ENCODE results near the gene CD151.

The CD151 gene

DNA sequence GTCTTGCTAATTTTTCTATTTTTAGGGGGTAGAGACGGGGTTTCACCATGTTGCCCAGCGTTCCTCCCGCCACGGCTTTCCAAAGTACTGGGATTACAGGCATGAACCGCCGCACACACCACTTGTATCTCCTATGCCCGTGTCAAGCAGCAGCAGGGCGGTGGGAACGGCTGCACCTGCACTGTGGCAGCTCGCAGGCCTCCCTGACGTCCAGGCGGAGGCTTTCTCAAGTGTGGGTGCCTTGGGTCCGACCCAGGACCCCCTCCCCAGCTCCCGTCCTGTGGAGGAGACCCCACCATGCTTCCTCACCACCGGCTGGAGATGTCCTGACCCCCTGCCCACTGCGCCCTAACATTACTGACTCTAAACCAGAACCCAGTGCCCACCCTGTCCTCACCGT, 35.6 kb downstream of the CD151 start:
- FAIRE-seq, result no peak

DNA sequence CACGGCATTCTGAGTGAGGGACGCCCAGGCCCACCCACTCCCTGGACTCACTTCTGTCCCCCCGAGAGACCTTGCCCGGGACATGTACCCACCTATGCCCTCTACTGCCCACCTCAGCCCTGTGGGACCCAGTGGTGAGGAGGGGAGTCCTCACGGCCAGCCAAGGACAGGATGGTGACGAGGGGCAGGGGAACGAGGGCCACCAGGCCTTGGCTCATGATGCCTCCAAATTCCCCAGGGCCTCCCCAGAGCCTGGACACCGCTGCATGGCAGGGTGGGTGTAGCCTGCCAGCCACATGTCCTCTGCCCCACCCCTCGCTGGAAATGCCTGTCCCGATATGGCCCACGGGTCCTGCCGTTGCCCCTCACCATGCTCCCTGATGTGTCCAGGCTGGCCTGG, 36.0 kb downstream of the CD151 start:
- FAIRE-seq (no peak), DNase-seq (ENCODE audit: insufficient read length, low spot score) (no peak)

More for the DNA sequence above, 35.6 kb downstream of the CD151 start:
- DNase-seq (ENCODE audit: insufficient read length, low spot score), result no peak

DNA sequence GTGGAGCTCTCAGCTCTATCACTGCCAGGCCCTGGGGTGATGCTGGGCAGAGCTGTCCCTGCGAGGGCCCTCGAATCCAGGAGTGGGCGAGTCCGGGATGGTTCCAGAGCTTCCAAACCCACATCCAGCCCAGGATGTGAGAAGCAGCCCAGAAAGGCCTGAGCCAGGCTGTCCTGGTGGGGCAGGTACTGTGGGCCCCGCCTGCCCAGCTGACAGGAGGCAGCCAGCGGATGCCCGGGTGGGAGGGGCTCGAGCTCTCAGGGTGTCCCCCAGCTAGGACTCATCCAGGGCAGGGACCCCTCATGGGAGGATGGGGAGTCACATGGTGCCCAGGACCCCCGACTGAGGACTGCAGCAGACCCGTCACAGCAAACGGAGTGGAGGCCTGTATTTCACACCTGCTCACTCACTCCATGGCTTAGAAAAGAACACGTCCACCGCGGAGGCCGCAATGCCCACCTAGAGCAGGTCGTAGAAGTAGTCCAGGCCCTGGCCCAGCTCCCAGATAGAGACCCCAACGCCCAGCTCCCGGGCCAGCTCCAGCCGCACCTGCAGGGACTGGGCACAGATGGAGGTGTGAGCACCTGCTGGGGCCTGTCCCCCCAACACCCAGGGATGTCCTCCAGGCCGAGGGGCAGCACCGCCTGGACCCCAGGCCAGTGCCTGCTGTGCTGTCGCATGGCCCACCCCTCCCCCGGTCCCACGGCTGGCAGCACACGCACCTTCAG, 36.8 kb downstream of the CD151 start:
- DNase-seq (ENCODE audit: insufficient read length, low spot score) (no peak), FAIRE-seq (no peak)

DNA sequence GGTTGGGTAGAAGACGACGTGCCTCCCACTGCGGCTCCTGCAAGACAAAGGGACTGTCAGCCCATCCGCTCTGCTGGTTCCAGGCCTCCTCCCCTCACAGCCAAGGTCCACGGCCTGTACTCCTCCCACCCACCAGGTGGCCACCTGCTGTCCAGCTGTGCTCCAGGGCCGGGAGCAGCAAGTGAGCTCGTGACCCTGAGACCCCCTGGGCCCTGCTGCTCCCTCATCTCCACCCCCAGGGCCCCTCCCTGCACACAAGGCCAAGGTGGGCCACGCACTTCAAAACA, 37.3 kb downstream of the CD151 start:
- FAIRE-seq, result no peak
- no peak for DNase-seq (ENCODE audit: insufficient read length, low spot score)

DNA sequence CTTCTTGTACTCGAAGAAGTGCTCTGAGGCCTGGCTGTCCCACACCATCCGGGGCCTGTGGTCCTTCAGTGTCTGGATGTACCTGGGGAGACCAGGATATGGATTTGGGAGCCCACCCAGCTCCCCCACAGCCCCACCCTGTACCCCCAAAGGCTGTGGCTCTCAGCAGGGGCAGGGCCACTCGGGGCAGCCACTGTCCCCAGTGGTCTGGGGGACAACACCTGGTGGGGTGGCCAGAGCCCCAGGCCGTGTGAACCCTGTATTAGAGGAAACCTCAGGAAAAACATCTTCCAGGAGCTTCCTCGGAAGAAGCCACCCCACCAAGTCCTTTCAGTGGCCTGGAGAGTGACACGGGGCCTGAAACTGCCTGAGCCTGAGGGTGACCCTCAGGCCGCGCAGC, 37.7 kb downstream of the CD151 start:
- DNase-seq (ENCODE audit: insufficient read length, low spot score) (no peak), FAIRE-seq (no peak)

DNA sequence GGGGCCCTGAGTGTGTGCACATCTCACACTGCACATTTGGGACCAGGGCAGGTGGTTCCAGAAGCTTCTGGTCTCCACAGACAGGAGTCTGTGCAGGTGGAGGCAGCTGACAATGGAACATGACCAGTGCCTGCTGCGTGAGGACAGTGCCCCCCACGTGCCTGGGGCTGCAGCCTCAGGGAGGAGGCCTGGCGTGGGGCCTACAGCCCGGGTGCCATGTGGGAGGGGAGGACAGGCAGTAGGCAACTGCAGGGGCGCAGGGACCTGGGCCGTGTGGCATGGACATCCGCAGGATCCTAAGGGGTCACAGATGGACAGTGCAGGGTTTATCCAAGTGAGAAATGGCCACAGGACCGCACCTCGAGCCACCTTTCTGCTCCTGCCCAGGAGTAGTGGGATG, 38.7 kb downstream of the CD151 start:
- DNase-seq (ENCODE audit: insufficient read length, low spot score) (no peak), FAIRE-seq (no peak)

DNA sequence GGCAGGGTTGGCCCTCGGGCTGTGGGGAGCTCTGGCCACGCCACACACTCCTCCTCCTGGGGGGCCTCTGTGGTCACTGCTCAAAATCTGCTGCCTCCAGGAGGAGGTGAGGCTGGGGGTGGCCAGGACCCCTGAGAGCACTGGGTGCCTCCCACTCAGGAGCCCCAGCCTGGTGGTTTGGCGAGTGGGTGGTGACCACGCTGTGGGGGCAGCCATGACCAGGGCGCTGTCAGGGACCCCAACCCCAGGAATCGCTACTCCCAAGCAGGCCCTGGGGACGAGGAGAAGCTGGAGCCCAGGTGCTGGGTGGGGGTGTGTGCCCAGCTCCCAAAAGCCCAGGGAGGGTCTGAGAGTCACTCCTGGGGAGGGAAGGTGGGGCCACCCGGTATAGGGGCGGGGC, 40.0 kb downstream of the CD151 start:
- FAIRE-seq, result no peak
- no peak for DNase-seq (ENCODE audit: insufficient read length, low spot score)

DNA sequence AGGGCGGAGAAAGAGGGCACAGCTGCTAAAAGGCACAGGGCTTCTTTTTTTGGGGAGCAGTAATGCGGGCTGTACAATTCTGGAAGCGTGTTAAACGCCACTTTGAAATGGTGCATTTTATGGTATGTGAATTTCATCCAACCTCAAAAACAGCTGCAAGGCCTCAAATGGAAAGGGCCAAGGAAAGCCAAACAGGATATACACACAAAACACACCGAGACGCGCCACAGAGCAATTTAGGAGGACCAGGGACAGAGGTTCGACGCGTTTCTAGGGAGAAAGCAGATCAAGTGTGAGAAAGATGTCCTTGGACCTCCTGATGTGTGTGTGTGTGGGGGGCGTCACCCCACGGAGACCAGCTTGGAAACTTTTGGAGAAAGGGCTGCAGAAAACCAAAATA, 41.0 kb downstream of the CD151 start:
- no peak for DNase-seq (ENCODE audit: insufficient read length, low spot score)

DNA sequence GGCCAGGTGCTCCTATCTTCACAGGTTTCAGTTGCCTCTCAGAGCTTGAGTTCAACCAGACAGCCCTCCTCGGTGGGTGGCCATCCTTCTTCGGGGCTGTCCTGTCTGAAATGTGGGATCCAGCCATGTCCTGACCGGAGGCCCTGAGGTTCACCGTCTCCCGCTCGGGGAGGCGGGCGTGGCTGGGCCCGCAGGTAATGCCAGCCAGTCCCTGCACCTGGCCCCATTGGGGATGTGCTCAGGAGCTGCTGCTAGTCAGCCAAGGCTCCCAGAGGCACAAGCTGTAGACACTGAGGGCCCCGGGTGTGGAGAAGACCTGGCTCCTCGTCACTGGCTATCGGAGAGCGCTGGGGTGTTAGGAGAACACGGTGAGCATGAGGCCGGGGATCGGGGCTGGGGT, 42.5 kb downstream of the CD151 start:
- no peak for FAIRE-seq

More for the DNA sequence above, 41.0 kb downstream of the CD151 start:
- FAIRE-seq, result no peak

DNA sequence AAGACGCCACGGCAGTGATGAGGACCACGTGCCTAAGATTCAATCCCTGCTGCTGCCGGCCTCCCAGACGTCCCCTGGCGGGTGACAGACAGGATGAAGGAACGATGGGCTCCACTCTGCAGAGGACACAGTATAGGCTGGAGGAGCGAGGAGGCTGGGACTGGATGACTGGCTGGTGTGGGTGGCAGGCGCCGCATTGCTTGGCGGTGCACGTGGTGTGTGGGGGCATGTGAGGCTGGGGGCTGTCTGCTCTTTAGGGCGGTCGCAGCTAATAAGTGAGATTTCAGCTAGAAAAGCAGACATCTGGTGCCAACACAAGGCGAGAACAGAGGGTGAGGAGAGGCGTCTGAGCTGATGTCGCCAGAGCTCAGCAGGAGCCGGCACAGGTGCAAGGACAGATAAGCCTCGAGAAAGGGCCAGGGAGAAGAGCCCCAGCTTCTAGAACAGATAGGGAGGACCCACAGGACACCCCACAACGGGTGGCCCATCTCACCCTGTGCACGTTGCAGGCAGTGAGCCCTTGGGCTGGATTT, 43.1 kb downstream of the CD151 start:
- FAIRE-seq, result no peak
- no peak for DNase-seq (ENCODE audit: insufficient read length, low spot score)

More for the DNA sequence above, 42.5 kb downstream of the CD151 start:
- no peak for DNase-seq (ENCODE audit: insufficient read length, low spot score)

DNA sequence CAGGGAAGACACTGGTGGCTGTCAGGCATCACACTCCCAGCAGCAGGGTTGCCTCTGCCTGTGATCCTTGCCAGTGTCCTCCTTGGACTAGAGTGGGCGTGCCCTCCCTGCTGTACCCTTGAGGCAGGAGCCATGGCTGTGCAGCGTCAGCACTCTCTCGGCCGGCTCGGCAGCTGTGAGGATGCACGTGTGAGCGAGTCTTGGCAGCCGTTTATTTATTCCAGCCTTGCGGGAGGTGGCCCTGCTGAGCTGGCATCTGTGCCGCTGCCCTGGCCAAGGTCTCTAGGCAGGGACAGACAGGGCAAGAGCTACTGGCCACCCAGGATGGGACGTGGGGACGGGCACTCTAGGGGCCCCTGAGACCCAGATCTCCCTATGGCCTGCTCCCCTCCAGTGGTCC, 43.8 kb downstream of the CD151 start:
- no peak for FAIRE-seq
- no peak for DNase-seq (ENCODE audit: insufficient read length, low spot score)

DNA sequence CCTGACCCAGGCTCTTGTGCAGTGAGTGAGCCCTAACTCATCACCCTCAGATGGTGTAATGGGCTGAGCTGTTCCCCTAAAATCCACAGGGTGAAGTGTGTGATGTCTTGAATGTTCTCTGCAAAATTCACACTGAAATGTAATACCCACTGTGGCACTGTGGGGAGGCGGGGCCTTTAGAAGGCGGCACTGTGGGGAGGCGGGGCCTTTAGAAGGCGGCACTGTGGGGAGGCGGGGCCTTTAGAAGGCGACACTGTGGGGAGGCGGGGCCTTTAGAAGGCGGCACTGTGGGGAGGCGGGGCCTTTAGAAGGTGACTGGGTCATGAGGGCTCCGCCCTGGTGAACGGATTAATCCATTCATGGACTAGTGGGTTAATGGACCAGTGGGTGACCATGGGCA, 44.8 kb downstream of the CD151 start:
- no peak for DNase-seq (ENCODE audit: insufficient read length, low spot score)
- FAIRE-seq, result no peak

DNA sequence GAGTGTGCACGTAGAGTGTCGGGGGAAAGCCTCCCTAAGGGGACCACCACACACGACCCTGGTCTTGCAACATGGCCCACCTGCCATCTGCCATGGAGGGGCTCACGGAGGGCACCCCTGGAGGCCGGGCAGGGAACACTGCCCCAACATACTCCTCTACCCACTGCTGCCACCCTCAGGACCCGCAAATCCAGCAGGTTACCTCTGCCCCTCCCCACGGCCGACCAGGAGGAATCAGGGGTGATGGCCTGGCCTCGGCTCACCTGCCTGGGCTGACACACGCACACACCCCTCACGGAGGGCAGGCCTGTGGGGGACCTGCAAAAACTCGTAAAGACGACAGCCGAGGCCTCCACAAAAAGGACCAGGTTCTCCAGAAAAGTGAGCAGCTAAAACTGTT, 47.7 kb downstream of the CD151 start:
- DNase-seq (ENCODE audit: insufficient read length, low spot score) (no peak), FAIRE-seq (no peak)

DNA sequence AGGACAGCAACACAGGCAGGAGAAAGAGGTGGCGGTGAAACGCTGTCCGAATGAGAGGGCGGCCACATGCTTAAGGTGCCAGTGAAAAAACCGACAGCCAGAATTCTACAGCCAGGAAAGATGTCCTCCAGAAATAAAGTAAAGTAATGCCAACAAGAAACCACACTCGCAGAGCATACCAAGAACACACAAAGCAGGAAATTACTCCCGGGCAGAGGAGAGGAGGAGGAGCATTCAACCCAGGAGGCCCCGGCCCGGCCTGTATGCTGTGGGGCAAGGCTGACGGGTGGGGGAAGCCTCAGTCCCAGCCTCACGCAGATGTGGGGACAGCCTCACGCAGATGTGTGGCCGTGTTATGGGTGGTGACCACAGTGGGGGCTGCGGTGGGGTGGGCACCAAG, 49.8 kb downstream of the CD151 start:
- no peak for DNase-seq (ENCODE audit: insufficient read length, low spot score)
- no peak for FAIRE-seq

DNA sequence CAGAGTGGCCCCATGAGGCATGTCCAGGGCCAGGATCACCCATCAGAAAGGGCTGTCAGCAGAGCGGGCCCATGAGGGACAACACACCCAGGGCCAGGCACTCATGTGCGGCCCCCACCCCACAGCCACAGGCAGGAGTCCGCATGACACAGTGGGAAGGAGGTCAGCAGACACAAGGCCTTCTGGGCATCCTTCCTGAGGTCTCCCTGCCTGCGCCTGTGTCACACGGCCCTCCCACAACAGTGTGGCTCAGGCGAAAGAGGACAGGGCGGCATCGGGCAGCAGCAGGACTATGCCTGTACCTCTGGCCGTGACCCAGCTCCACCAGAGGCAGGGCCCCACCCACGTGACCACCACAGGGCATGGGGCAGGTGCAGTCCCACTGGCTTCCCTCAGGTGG, 50.8 kb downstream of the CD151 start:
- DNase-seq (ENCODE audit: insufficient read length, low spot score) (no peak), FAIRE-seq (no peak)

DNA sequence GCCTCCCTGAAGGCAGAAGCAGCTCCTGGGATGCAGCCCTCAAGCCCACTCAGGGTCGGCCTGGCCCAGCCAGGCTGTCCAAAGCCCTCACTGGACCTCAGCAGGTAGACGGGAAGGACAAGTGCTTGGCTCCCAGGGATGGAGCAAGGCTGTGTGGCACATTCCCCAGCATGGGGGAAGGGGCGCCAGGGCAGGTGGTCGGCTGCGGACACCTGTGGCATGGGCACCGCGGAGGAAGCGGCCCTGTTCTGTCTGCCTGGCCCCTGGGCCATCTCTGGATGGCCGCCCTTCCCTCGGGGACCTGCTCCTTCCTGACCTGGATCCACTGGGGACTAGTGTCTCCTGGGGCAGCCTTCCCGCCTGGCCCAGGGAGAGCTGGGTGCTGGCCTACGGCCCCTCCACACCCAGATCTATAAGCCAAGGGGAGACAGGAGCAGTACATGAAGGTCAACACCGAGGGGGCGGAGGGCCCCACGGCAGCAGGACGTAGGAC, 51.9 kb downstream of the CD151 start:
- no peak for FAIRE-seq
- no peak for DNase-seq (ENCODE audit: insufficient read length, low spot score)

DNA sequence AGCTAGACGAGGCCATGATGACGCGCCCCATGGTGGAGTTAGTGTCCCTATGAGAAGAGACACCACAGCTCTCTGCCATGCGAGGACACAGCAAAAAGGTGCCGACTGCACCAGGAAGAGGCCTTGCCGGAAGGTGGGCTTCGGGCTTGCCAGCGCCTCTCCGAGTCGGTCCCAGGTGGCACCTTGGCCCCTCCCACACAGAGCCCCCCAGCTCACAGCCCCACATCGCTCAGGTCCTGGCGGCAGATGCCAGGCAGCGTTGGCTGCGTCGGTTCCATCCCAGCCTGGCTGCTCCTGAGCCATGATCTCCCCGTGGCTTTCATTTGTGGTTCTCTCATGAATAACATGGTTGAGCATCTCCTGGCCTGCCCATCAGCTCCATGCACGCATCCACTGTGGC, 53.8 kb downstream of the CD151 start:
- DNase-seq (ENCODE audit: insufficient read length, low spot score) (no peak), FAIRE-seq (no peak)

DNA sequence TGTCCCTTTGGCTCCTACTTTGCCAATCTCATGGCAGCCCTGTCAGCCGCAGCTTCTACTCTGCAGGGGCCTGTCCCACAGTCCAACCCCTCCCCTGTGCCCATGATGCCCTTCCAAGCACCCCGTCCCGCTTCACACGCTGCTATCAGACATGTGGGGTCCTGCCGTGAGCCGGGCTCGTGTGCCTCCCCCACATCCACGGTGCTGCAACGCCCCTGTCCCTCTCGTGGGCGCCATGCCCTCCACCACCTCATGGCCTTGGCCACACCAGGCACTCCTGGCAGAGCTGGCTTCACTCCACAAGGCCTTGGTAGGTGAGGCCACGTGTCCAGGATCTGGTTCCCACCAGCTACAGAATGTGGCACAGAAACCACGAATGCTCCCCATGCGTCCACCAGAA, 54.8 kb downstream of the CD151 start:
- FAIRE-seq (no peak), DNase-seq (ENCODE audit: insufficient read length, low spot score) (no peak)
